GM18526 (cell line): ENCODE measurements around the gene FMNL2.

Source experiments
- POLR2A ChIP-seq: IDR thresholded peaks from 3 replicates; pipeline ENCODE4 v1.6.1; 2011; ENCODE audit not compliant: insufficient read length; ENCODE audit errors: extremely low read depth

The FMNL2 gene

DNA sequence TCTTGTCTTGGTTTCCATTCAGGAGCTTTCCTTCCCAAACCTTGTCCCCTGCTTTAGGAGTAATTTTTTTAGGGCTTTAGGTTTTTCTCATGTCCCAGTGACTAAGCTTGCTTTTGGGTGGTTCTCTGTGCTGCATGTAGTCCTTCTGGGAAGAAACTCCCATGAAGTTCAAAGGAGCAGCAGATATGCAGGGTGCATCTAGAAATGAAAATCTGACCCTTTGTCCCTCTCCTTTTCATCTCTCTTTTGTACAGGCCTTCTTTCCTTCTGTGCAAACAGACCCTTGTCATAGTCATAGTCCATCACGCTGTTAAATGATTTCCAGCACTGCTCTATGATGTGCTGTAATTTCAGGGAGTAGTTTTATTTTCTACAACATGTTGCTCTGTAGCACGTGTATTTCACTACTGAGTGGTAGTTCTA is 20.4 kb downstream of the FMNL2 start:
- TF ChIP-seq POLR2A = no peak

DNA sequence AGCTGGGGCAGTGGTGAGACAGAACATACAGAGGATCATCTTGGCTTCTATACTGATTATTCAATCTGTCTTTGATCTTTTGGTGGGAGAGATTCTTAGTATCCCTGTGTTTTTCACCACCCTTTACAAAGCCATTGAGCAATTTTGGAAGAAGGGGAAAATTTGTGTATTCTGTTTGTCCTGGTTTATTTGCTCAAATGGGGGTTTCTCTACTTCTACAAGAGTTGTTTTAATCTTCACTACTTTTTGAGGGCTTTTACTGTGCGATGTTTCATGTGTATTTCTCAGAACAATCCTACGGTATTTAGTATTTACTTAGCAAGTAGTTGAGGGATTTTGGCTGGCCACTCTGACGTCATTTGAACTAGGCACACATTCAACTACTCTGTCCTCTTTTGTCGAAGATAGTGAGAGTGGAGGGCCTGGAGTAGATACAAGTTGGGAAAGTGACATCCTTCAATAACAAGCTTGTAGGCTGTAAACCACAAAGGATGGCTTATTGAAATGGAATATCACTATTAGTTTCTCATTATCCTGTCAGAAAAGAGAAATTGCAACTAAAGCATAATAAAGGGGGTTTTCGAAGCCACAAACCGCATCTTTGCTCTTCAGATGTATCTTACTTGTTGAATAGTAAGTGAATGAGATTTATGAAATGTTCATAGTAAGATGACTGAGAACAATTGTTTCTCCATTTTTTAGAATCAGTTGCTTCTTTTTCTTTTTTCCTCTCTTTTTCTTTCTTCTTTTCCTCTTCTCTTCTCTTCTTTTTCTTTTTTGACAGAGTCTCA is 24.8 kb downstream of the FMNL2 start:
- TF ChIP-seq POLR2A = no peak

DNA sequence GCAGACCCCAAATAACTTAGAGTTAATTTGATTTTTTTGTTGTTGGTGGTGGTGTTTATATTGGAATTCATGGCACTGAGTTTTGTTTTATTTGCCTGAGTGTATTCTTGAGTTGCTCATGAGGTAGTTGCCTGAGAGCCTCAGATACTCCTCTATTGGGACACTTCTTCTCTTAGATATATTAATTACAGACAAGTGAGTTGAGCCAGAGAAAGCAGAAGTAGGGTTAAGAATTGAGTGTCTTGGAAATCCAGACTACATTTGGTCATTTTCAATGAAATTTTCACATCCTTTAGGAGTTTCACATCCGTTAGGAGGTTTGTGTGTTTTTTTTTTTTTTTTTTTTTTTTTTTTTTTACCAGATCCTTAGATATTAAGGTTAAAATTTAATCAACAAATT is 29.0 kb downstream of the FMNL2 start:
- no peak for TF ChIP-seq POLR2A

DNA sequence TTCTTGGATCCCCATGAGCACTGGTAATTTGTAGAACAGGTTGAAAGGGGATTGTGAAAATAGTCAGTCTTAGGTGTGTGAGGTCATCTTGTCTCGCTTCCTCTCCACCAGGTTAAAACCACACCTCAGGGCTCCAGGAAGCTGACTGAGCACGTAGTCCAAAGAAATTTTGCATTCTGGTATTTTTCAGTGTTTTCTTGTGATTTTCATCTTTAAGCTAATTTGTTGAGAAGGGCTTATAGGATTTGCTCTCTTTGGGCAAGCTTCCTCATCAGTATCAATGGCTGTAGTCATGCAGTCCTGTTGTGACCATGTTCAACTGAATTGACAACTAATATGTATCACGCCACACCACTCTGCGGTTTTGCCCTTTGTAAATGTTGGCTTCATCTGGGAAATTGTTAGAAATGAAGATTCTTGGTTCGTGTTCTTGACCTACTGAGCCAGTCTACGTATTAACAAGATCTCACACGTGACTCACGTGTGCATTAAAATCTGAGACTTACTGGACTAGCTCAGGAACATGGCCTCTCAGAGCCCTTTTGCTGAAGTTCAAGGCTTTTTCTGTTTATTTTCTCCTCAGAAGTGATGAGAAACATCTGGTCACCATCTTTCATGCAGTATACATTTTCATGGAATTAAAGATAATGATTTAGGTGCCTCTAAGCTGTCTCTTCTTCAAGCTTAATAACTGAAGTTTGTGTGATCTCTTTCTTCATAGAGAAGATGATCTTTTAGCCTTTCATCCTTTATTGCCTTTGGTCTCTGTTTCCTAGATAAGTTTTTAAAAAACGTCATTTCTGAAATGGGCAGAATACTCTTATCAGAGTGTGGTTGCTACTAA is 32.8 kb downstream of the FMNL2 start:
- TF ChIP-seq POLR2A = no peak

DNA sequence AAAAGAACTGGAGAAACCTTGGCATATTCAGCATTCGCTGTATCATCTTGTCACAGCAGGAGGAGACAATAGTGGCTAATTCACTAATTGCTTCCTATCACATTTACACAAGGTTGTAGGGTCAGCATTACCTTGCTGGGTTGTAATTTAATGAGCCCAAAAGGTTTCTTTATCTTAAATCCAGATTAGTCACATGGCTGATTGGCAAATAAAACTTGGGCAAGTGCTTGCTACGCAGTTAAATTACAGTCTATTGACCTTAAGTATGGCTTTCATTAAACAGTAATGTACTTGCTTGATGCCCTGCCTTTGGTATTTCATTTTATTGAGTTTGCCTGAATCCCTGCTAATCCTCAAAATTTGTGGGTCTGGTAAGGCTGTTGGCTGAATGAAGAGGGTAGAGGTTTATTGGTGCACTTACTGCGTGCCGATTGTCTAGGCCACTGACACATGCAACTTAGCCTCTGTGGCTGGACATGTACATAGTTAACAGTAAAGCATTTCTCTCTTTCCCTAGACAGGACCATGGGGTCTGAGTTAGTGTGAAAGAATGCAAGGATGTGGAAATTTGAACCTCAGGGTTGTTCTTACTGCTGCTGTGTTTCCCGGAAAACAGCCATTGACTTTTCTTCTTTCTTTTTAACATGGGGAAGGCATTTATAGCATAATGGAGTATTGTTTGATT is 34.3 kb downstream of the FMNL2 start:
- no peak for TF ChIP-seq POLR2A

DNA sequence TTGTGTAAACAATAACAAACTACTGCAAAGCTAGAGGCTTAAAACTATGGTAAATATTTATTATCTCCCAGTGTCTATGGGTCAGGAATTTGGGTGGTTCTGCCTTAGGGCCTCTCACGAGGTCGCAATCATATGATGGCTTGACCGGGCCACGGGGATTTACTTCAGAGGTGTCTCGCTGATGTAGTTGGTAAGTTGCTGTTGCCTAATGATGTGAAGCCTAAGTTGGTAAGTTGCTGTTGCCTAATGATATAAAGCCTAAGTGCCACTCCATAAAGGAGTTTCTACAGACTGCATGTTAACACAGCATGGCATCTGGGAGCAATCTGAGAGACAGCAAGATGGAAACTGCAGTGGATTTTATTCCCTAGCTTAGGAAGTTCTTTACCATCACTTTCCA is 35.8 kb downstream of the FMNL2 start:
- no peak for TF ChIP-seq POLR2A

DNA sequence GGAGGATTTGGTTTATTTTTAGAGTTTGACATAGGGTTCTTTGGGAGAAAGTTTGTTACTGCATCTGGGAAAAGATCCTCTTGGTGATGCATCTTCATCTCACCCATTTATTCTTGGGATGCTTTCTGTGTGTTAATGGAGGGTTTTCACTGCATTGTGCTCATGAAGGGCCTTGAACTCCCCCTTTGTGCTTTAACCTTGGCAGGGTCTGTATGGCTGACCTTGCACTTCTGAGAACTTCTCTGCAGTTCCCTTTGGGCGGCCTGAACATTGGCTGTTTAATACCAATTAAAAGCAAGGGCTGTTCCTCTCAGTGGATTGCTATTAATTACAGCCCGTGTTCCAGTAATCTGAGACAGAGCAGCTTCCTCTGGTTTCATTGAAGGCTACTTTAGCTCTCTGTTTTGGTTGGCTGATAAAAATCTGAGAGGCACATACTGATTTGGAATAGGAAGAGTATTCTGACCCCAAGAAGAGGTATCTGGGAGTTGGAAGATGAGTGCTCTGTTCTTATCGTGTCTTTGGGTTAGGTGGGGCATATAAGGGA is 37.5 kb downstream of the FMNL2 start:
- TF ChIP-seq POLR2A = no peak

DNA sequence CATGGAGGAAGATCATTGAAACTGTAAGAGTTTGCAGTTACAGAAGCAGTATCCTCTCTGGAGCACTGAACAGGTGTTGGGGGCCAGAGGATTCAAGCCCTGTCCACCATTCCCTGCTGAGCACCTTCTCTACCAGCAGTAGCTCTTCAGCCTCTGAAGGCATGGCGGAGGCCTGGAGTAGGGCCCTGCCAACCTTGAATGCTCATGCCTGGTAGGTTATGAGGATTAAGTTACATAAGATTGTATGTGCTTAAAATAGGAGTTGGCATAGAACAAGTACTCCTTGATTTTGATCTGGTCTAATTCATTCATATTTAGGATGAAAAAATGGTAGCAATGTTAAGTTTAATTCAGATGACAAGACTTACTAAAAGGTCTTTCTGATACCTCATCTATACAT is 40.2 kb downstream of the FMNL2 start:
- TF ChIP-seq POLR2A = no peak

DNA sequence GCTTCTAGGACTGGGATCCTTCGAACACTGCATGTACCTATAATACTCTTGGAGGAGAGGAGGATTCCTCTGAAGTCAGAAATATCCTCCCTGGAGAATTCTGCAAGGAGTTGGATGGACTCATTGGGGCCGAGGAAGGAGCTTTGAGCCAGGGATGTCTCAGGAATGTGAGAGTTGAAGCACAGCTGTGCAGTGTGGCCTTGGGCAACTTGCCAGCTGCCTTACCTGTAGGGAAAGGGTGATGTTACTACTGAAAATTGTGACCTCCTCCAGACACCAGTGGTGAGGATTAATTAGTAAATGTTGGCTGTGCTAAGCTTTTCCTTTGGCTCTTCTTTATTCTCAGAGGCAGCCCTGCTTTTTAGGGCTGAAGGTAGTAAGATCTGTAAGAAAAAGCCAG is 41.4 kb downstream of the FMNL2 start:
- TF ChIP-seq POLR2A = no peak

DNA sequence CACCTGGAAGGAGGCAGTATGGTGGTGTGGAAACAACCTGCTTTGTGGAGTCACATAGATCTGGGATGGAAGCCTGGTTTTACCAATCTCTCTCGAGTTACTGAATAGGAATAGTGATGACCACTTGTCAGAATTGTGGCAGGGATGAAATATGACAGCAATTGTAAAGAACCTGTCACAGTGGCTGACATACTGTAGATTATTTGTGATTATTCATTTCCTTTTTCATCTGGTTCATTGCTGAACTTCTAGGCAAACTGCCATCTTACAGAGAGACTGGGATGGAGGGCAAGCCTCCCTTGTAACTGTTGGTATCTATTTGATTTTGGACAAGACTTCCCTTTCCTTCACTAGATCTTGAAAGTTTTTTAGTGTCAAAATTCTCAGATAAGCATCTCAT is 42.0 kb downstream of the FMNL2 start:
- no peak for TF ChIP-seq POLR2A

DNA sequence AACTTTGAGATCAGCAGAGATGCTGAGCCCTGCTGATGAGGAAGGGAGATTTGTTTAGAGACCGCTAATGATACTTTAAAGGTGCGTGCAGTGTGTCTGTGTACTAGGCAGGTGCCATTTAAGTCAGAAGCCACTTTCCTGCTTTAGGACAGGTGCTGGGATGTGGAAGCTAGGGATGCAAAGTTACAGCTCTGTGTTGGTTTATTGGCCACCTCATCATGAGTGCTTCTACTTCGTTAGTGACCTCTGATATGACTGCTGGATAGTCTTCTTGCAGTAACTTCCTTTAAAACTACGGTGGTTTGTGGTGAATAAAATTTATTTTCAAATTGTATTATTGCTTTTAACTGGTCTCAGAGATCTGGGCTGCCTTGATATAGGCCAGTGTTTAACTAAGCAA is 44.1 kb downstream of the FMNL2 start:
- TF ChIP-seq POLR2A = no peak

DNA sequence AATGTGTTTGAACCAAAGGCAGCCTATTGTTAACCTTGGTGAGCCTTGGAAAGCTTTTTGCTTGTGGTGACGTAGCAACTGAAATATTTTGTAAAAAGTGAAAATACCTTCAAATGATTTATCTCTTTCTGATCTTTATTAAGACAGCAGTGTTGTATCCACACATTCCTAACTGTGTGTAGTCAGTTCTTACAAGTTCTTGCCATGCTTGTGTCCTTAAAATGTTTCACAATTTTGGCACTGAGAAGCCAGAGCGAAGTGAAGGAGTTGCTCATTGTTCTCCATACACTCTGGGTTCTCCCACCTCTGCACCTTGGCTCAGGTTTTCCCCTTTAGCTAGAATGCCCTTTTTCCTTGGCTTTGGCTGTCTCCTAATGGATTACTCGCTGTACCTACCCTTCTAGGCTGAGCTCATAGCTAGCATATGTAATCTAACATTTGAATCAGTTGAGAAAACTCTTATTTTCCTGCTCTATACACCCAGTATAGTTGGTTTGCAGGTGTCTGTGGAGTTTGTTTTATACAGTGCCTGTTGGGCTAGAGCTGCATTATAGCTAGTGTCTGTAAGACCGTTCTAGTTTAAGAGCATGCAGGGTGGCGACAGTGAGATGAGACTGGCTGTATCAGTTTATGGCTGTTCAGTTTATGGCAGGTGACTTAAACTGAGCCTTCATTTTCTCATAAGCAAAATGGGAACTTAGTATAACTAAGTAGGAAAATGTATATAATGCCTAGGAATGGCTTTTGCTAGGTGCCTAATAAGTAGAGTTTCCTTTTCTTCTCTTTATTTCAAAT is 45.5 kb downstream of the FMNL2 start:
- TF ChIP-seq POLR2A = no peak

DNA sequence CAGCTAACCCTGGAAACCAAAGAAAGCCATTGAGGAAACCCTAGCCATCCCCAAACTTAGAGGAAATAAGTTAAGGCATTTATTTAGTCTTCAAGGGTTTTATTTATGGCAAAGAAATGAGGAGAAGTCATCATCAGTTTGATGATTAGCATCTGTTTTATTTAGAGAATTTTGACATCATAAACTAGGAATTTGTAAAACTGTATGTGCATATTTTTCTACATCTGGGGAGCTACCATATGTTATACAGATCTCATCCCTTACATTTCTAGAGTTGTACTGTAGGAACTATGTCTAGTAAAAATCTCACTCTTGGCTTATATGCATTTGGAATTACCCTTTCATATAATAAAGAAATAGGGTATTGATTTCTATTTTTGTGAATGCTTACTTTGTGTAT is 48.7 kb downstream of the FMNL2 start:
- no peak for TF ChIP-seq POLR2A

DNA sequence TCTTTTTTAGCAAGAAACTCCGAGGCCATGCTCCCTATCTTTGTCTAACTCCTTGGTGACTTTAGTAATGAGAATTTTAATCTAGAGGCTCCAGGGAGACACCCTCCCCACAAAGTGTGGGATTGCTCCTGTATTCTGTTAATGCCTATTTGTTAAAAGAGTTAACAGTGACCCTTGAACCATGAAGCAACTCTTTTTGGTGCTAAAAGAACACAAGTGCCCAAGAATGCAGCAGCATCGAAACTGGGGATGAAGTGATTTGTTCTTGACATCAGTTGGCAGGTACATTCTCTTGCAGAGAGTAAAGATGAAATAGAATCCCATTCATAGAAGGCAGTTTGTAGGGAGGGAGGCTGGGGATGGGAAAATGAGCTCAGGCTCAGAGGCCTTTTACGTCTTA is 50.0 kb downstream of the FMNL2 start:
- TF ChIP-seq POLR2A = no peak

DNA sequence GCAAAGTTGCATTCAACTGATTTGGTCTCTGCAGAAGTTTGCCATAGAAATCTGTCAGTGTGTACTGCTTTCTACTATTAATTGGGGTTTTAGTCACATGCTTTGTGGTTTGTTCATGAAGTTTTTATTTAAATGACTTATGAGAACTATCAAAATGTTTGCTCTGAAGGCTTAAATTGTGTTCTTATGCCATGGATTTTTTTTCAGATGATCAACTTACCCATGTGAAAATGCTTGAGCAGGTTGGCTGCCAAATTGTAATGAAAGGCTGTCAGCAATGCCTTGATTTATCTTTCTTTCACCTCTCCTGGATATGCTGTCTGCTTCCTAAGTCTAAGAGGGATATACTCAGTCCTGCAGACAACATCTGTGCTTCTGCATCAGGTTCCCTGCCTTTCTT is 50.7 kb downstream of the FMNL2 start:
- TF ChIP-seq POLR2A = no peak
